ENCODE results near the gene RAB3B. TPM values are rescaled to one million over a fixed set of nuclear protein-coding genes. Genes with fewer than 3 reads are reported as not detected.

The RAB3B gene
- total and polyA plus RNA-seq, 9 of the 15 experiments (the other 6 are each of a cell fraction or from before 2014, with no cell fraction given) = 0.07 to 0.47 (median 0.27) TPM

- TF ChIP-seq NR2C1 (IDR thresholded peaks at IDR 0.05) = no peak
- no peak for TF ChIP-seq NR2C1 (tag; IDR thresholded peaks at IDR 0.05)
- no peak for TF ChIP-seq ZZZ3 (IDR thresholded peaks at IDR 0.05)
- TF ChIP-seq YY1 (IDR thresholded peaks at IDR 0.05; ENCODE audit: borderline replicate concordance in 1 of 3, control insufficient read depth in 1 of 3, extremely low read depth in 1 of 3, insufficient read depth in 3 of 3, insufficient read length in 1 of 3, insufficient replicate concordance in 2 of 3, low read depth in 1 of 3, low read length in 2 of 3) = peak in 1 of 3 experiments; percentile 52
- TF ChIP-seq BCOR (IDR thresholded peaks at IDR 0.05) = no peak
- TF ChIP-seq SMARCB1 (IDR thresholded peaks at IDR 0.05; ENCODE audit: insufficient read length, low read depth) = no peak
- TF ChIP-seq EHMT2 (IDR thresholded peaks at IDR 0.05) = peak; percentile 11; the same call in 1 of the 2 replicates
- TF ChIP-seq ZNF830 (CRISPR knock-in tag; IDR thresholded peaks at IDR 0.05) = no peak
- no peak for TF ChIP-seq HEY1 (CRISPR knock-in tag; IDR thresholded peaks at IDR 0.05; ENCODE audit: borderline replicate concordance)
- no peak for TF ChIP-seq SAFB2 (IDR thresholded peaks at IDR 0.05; ENCODE audit: borderline replicate concordance, low read depth, low read length, severe bottlenecking)
- TF ChIP-seq ATF1 (CRISPR knock-in tag; IDR thresholded peaks at IDR 0.05) = no peak
- TF ChIP-seq ATF1 (tag; IDR thresholded peaks at IDR 0.05) = no peak
- no peak for TF ChIP-seq USF2 (CRISPR knock-in tag; IDR thresholded peaks at IDR 0.05)
- no peak for TF ChIP-seq PHB2 (IDR thresholded peaks at IDR 0.05; ENCODE audit: low read depth)
- TF ChIP-seq IRF2 (CRISPR knock-in tag; IDR thresholded peaks at IDR 0.05) = no peak
- no peak for TF ChIP-seq ZNF785 (CRISPR knock-in tag; IDR thresholded peaks at IDR 0.05)
- no peak for TF ChIP-seq CEBPG (CRISPR knock-in tag; IDR thresholded peaks at IDR 0.05)
- no peak for TF ChIP-seq CEBPG (tag; conservative IDR thresholded peaks at IDR 0.05 in 1 of 2, IDR thresholded peaks at IDR 0.05 in 1 of 2)
- no peak for TF ChIP-seq ZNF217 (CRISPR knock-in tag; IDR thresholded peaks at IDR 0.05)
- no peak for TF ChIP-seq STAT5B (CRISPR knock-in tag; IDR thresholded peaks at IDR 0.05)
- no peak for TF ChIP-seq BACH1 (tag; IDR thresholded peaks at IDR 0.05)
- no peak for TF ChIP-seq ELF1 (tag; IDR thresholded peaks at IDR 0.05)
- no peak for TF ChIP-seq E2F5 (CRISPR knock-in tag; IDR thresholded peaks at IDR 0.05)
- TF ChIP-seq SRSF1 (IDR thresholded peaks at IDR 0.05; ENCODE audit: low read depth, low read length) = no peak
- no peak for TF ChIP-seq PTBP1 (IDR thresholded peaks at IDR 0.05; ENCODE audit: low read depth, low read length)
- TF ChIP-seq, protein P1, sequence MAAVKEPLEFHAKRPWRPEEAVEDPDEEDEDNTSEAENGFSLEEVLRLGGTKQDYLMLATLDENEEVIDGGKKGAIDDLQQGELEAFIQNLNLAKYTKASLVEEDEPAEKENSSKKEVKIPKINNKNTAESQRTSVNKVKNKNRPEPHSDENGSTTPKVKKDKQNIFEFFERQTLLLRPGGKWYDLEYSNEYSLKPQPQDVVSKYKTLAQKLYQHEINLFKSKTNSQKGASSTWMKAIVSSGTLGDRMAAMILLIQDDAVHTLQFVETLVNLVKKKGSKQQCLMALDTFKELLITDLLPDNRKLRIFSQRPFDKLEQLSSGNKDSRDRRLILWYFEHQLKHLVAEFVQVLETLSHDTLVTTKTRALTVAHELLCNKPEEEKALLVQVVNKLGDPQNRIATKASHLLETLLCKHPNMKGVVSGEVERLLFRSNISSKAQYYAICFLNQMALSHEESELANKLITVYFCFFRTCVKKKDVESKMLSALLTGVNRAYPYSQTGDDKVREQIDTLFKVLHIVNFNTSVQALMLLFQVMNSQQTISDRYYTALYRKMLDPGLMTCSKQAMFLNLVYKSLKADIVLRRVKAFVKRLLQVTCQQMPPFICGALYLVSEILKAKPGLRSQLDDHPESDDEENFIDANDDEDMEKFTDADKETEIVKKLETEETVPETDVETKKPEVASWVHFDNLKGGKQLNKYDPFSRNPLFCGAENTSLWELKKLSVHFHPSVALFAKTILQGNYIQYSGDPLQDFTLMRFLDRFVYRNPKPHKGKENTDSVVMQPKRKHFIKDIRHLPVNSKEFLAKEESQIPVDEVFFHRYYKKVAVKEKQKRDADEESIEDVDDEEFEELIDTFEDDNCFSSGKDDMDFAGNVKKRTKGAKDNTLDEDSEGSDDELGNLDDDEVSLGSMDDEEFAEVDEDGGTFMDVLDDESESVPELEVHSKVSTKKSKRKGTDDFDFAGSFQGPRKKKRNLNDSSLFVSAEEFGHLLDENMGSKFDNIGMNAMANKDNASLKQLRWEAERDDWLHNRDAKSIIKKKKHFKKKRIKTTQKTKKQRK (IDR thresholded peaks at IDR 0.05; ENCODE audit: borderline replicate concordance, low read depth, low read length) = no peak
- no peak for TF ChIP-seq XRCC5 (IDR thresholded peaks at IDR 0.05; ENCODE audit: low read depth, low read length)
These were observed 32.9 kb downstream of the RAB3B start (continued) for GRCh38 chr1:51957618-51958017.
